Loucy (cell line): ENCODE results near the gene PABPN1L.

ENCODE experiments used
- EZH2phosphoT487 ChIP-seq: fragments of 200-600 bp; IDR thresholded peaks from 2 replicates; pipeline ENCODE4 v1.6.1; 2018; ENCODE audit warnings: antibody characterized with exemption, mild to moderate bottlenecking, moderate library complexity, borderline replicate concordance
- TF ChIP-seq, protein P1 (sequence below): fragments of 200-600 bp; sonication (generic); conservative IDR thresholded peaks from 2 replicates; pipeline ENCODE4 v1.5.1; 2014; ENCODE audit warnings: mild to moderate bottlenecking, antibody characterized with exemption, low read length

DNA sequence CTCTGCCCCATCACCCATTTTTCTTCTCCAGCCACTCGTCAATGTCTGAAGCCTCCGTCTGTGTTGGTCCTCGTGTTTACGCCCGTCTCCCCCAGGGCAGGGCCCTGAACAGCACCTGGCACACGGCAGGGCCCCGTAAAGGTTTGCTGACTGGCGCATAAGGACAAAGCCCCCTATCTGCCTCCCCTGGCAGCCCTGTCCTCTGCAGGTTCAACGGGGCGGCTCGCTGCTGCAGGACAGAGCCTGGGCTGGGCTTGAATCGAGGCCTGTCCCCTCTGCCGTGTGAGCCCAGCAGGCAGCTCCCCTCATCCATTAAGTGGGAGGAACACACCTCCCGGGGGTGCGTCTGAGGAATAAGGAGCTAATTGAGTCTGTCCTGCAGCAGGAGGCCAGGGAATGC lies 46.1 kb upstream of the PABPN1L start:
- TF ChIP-seq, protein P1, sequence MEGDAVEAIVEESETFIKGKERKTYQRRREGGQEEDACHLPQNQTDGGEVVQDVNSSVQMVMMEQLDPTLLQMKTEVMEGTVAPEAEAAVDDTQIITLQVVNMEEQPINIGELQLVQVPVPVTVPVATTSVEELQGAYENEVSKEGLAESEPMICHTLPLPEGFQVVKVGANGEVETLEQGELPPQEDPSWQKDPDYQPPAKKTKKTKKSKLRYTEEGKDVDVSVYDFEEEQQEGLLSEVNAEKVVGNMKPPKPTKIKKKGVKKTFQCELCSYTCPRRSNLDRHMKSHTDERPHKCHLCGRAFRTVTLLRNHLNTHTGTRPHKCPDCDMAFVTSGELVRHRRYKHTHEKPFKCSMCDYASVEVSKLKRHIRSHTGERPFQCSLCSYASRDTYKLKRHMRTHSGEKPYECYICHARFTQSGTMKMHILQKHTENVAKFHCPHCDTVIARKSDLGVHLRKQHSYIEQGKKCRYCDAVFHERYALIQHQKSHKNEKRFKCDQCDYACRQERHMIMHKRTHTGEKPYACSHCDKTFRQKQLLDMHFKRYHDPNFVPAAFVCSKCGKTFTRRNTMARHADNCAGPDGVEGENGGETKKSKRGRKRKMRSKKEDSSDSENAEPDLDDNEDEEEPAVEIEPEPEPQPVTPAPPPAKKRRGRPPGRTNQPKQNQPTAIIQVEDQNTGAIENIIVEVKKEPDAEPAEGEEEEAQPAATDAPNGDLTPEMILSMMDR = no peak
- no peak for TF ChIP-seq EZH2phosphoT487
